ENCODE data around the gene HAX1.
"Not testable (repeated sequence)": the region's sequence is repeated elsewhere in the genome, so short reads cannot be mapped to it uniquely, and the experiment has no call there.

The HAX1 gene

GRCh38 chr1:154272217-154272998, at the start of gene HAX1:
Gene HAX1, plus strand, starts transcription at chr1:154272629. Its CDS starts 95 bp downstream, at chr1:154272724.
- DNase-seq: peak; percentile 99

GRCh38 chr1:154222918-154223317, 49.5 kb upstream of the HAX1 start:
- no peak for DNase-seq

- DNase-seq: no peak
These were observed 48.8 kb upstream of the HAX1 start for GRCh38 chr1:154223621-154224020.

- DNase-seq: no peak
These were observed 47.1 kb upstream of the HAX1 start for GRCh38 chr1:154225370-154225769.

- DNase-seq: not testable (repeated sequence)
These were observed 41.3 kb upstream of the HAX1 start for GRCh38 chr1:154231112-154231511.

- DNase-seq: not testable (repeated sequence)
These were observed 39.3 kb upstream of the HAX1 start for GRCh38 chr1:154233127-154233526.

GRCh38 chr1:154236855-154237254, 35.6 kb upstream of the HAX1 start:
- no peak for DNase-seq

- no peak for DNase-seq
These were observed 35.0 kb upstream of the HAX1 start for GRCh38 chr1:154237435-154237834.

GRCh38 chr1:154237880-154238506, 34.4 kb upstream of the HAX1 start:
- no peak for DNase-seq

- DNase-seq: no peak
These were observed 32.9 kb upstream of the HAX1 start for GRCh38 chr1:154239491-154239890.

- no peak for DNase-seq
These were observed 32.1 kb upstream of the HAX1 start for GRCh38 chr1:154240294-154240833.

- no peak for DNase-seq
These were observed 30.6 kb upstream of the HAX1 start for GRCh38 chr1:154241703-154242351.

- no peak for DNase-seq
These were observed 18.8 kb upstream of the HAX1 start for GRCh38 chr1:154253671-154254070.

GRCh38 chr1:154256686-154257085, 15.7 kb upstream of the HAX1 start:
- DNase-seq: no peak

GRCh38 chr1:154258784-154259183, 13.6 kb upstream of the HAX1 start:
- DNase-seq: no peak

- DNase-seq: no peak
These were observed 12.3 kb upstream of the HAX1 start for GRCh38 chr1:154260127-154260526.

- DNase-seq: no peak
These were observed 8.7 kb upstream of the HAX1 start for GRCh38 chr1:154263465-154264332.

GRCh38 chr1:154264454-154264853, 8.0 kb upstream of the HAX1 start:
- DNase-seq: no peak

GRCh38 chr1:154265586-154265985, 6.8 kb upstream of the HAX1 start:
- no peak for DNase-seq

GRCh38 chr1:154270833-154271232, 1.6 kb upstream of the HAX1 start:
- no peak for DNase-seq

- no peak for DNase-seq
These were observed 652 bp downstream of the HAX1 start for GRCh38 chr1:154272999-154273563.

GRCh38 chr1:154276797-154277196, 4.4 kb downstream of the HAX1 start:
- peak; percentile 11 for DNase-seq

Data from NCI-H1694 (cell line).